Chondrocyte (in vitro differentiated cells): ENCODE data around the gene EXOC7. TPM values are rescaled to one million over a fixed set of nuclear protein-coding genes. Genes with fewer than 3 reads are reported as not detected.

Experiments
- DNase-seq: peaks from one replicate; pipeline ENCODE4 v3.0.0; 2021; ENCODE audit warnings: mixed read lengths, low spot score
- H3K27ac Mint-ChIP-seq: one replicate; pipeline ENCODE4 v1.8.0; 2021; ENCODE audit warnings: mild to moderate bottlenecking, moderate library complexity, mixed read lengths; ENCODE audit not compliant: unreplicated experiment
- H3K27me3 Mint-ChIP-seq: 2 replicates; pipeline ENCODE4 v1.8.0; 2021; ENCODE audit warnings: low read depth, mixed read lengths
- H3K36me3 Mint-ChIP-seq: 2 replicates; pipeline ENCODE4 v1.8.0; 2021; ENCODE audit warnings: low read depth, mixed read lengths
- H3K4me1 Mint-ChIP-seq: 2 replicates; pipeline ENCODE4 v1.8.0; 2021; ENCODE audit warnings: low read depth, mild to moderate bottlenecking, mixed read lengths
- H3K4me3 Mint-ChIP-seq: one replicate; pipeline ENCODE4 v1.8.0; 2021; ENCODE audit warnings: mild to moderate bottlenecking, moderate library complexity, mixed read lengths; ENCODE audit not compliant: unreplicated experiment
- H3K9me3 Mint-ChIP-seq: 2 replicates; pipeline ENCODE4 v1.8.0; 2021; ENCODE audit warnings: low read depth, mixed read lengths
- CTCF ChIP-seq: fragments of 200-600 bp; sonication (generic); IDR thresholded peaks from 2 replicates; pipeline ENCODE4 v1.5.0; 2021; ENCODE audit warnings: antibody characterized with exemption, mild to moderate bottlenecking, moderate library complexity
- microRNA-seq: library from miRNA; unstranded; fragments of <30 nt; microRNA quantifications from one replicate; pipeline ENCODE4 v1.2.0, GENCODE V29; 2020; ENCODE audit warnings: borderline number of aligned reads
- total RNA-seq: library from RNA; stranded (reverse); gene quantifications from 3 replicates; pipeline ENCODE4 v1.2.1, GENCODE V29; 2021

EXOC7 gene
- total RNA-seq, 1 donor from 2014 or later = 131 TPM

- TF ChIP-seq CTCF = no peak
- no peak overlapping the region for H3K27ac Mint-ChIP-seq
- H3K4me3 Mint-ChIP-seq = no peak overlapping the region
- no peaks in the 10 kb centered on the region for H3K27me3 Mint-ChIP-seq
- H3K9me3 Mint-ChIP-seq = no peaks in the 10 kb centered on the region
- no peak for DNase-seq
- H3K36me3 Mint-ChIP-seq = peaks cover under 1% of the 10 kb centered on the region
- H3K4me1 Mint-ChIP-seq = peaks cover 16% of the 10 kb centered on the region
Observed at GRCh38 chr17:76033139-76033538, 70.4 kb downstream of the EXOC7 start.

- Mint-ChIP-seq H3K36me3 (no peaks in the 10 kb centered on the region), H3K4me3 (no peak overlapping the region), H3K4me1 (peaks cover 16% of the 10 kb centered on the region), H3K27me3 (no peaks in the 10 kb centered on the region), H3K9me3 (no peaks in the 10 kb centered on the region), H3K27ac (no peak overlapping the region)
- no peak for TF ChIP-seq CTCF
- no peak for DNase-seq
Observed at GRCh38 chr17:76032780-76033108, 70.8 kb downstream of the EXOC7 start.

GRCh38 chr17:76032073-76032779 lies 71.4 kb downstream of the EXOC7 start:
- no peaks in the 10 kb centered on the region for H3K36me3 Mint-ChIP-seq
- DNase-seq = no peak
- H3K4me1 Mint-ChIP-seq = peaks cover 16% of the 10 kb centered on the region
- no peak overlapping the region for H3K4me3 Mint-ChIP-seq
- peak; percentile 21 for TF ChIP-seq CTCF
- H3K27ac Mint-ChIP-seq = no peak overlapping the region
- no peaks in the 10 kb centered on the region for H3K27me3 Mint-ChIP-seq
- no peaks in the 10 kb centered on the region for H3K9me3 Mint-ChIP-seq

Small RNA genes lying within 50 kb of the gene (microRNA-seq; reads per million reads assigned to microRNA genes)
- 1.7 reads per million for gene MIR6868

Other genes starting within 250 kb of the EXOC7 start
- 45.0 to 62.5 TPM (median 56.5 TPM) in 3 replicates for gene WBP2, start 248.5 kb downstream of the EXOC7 start, total RNA-seq
- gene TRIM47, start 225.2 kb downstream of the EXOC7 start, total RNA-seq = 33.9 to 50.6 TPM (median 46.3 TPM) in 3 replicates
- 25.2 to 27.1 TPM (median 27.0 TPM) in 3 replicates for gene TRIM65, start 206.8 kb downstream of the EXOC7 start, total RNA-seq
- 47.4 to 53.3 TPM (median 49.8 TPM) in 3 replicates for gene MRPL38, start 198.9 kb downstream of the EXOC7 start, total RNA-seq
- gene FBF1, start 162.7 kb downstream of the EXOC7 start, total RNA-seq = 6.7 to 19.8 TPM (median 7.5 TPM) in 3 replicates
- 50.2 to 63.3 TPM (median 52.3 TPM) in 3 replicates for gene ACOX1, start 124.6 kb downstream of the EXOC7 start, total RNA-seq
- 17.1 to 22.2 TPM (median 21.8 TPM) in 3 replicates for gene TEN1, start 124.5 kb downstream of the EXOC7 start, total RNA-seq
- 6.3 to 7.1 TPM (median 6.7 TPM) in 3 replicates for gene CDK3, start 102.9 kb downstream of the EXOC7 start, total RNA-seq
- not detected in 3 replicates for gene EVPL, start 76.5 kb downstream of the EXOC7 start, total RNA-seq
- gene SRP68, start 31.3 kb downstream of the EXOC7 start, total RNA-seq = 62.1 to 77.6 TPM (median 63.0 TPM) in 3 replicates
- gene GALR2, start 29.0 kb downstream of the EXOC7 start, total RNA-seq = not detected in 3 replicates
- gene ZACN, start 24.6 kb downstream of the EXOC7 start, total RNA-seq = not detected in 3 replicates
- 0.12 TPM in 1 of 3 replicates, not detected in the others for gene FOXJ1, start 37.5 kb upstream of the EXOC7 start, total RNA-seq
- 1.1 to 1.5 TPM (median 1.4 TPM) in 3 replicates for gene RNF157, start 136.7 kb upstream of the EXOC7 start, total RNA-seq
- 6.7 to 14.1 TPM (median 13.2 TPM) in 3 replicates for gene UBALD2, start 161.6 kb upstream of the EXOC7 start, total RNA-seq
- 4.7 to 5.2 TPM (median 5.0 TPM) in 3 replicates for gene QRICH2, start 204.5 kb upstream of the EXOC7 start, total RNA-seq